Type B pancreatic cell (in vitro differentiated cells): ENCODE results near the gene ACAD9. TPM values are rescaled to one million over a fixed set of nuclear protein-coding genes. Genes with fewer than 3 reads are reported as not detected.
"Not testable (repeated sequence)": the region's sequence is repeated elsewhere in the genome, so short reads cannot be mapped to it uniquely, and the experiment has no call there.

Experiments
- DNase-seq: peaks from one replicate; pipeline ENCODE4 v3.0.0; 2021; ENCODE audit warnings: mixed read lengths; ENCODE audit not compliant: unreplicated experiment; ENCODE audit errors: extremely low spot score
- H3K27ac Mint-ChIP-seq: 2 replicates; pipeline ENCODE4 v1.8.0; 2021; ENCODE audit warnings: mild to moderate bottlenecking, mixed read lengths
- H3K27me3 Mint-ChIP-seq: 2 replicates; pipeline ENCODE4 v1.8.0; 2021; ENCODE audit warnings: mixed read lengths
- H3K36me3 Mint-ChIP-seq: 2 replicates; pipeline ENCODE4 v1.8.0; 2021; ENCODE audit warnings: mixed read lengths
- H3K4me1 Mint-ChIP-seq: one replicate; pipeline ENCODE4 v1.8.0; 2021; ENCODE audit warnings: mixed read lengths; ENCODE audit not compliant: unreplicated experiment
- H3K4me3 Mint-ChIP-seq: 2 replicates; pipeline ENCODE4 v1.8.0; 2021; ENCODE audit warnings: mild to moderate bottlenecking, mixed read lengths
- H3K9me3 Mint-ChIP-seq: 2 replicates; pipeline ENCODE4 v1.8.0; 2021; ENCODE audit warnings: mixed read lengths
- total RNA-seq: library from RNA; stranded (reverse); gene quantifications from 2 replicates; pipeline ENCODE4 v1.2.1, GENCODE V29; 2021; ENCODE audit warnings: low replicate concordance
- TF ChIP-seq, protein P1 (sequence below): fragments of 200-600 bp; sonication (generic); conservative IDR thresholded peaks from 2 replicates; pipeline ENCODE4 v1.5.0; 2021; ENCODE audit warnings: antibody characterized with exemption, mild to moderate bottlenecking

Gene ACAD9
- total RNA-seq, 1 donor from 2014 or later, result 56.1 TPM

DNA sequence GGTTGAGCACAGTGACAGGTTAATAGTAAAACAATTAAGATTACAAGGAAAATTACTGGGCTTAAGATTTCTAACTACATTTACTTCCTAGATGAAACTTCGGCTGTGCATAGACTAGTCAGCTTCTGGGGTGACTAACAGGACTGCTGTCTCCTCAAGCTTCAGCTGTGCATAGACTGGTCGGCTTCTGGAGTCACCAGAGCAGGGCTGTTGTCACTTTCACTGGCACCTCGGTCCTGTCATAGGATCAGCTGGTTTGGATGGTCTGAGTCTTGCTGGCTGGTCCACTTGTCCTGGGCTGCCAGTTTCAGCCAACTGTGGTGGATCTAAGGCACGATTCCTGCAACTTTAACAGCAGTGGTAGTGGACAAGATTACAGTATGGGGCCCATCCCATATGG lies 23.9 kb upstream of the ACAD9 start:
- DNase-seq, result no peak
- no peaks in the 10 kb centered on the region for H3K4me1 Mint-ChIP-seq
- peaks cover 32% of the 10 kb centered on the region for H3K9me3 Mint-ChIP-seq
- no peak overlapping the region for H3K4me3 Mint-ChIP-seq
- H3K27me3 Mint-ChIP-seq, result no peaks in the 10 kb centered on the region
- H3K36me3 Mint-ChIP-seq, result peaks cover 16% of the 10 kb centered on the region
- TF ChIP-seq, protein P1, sequence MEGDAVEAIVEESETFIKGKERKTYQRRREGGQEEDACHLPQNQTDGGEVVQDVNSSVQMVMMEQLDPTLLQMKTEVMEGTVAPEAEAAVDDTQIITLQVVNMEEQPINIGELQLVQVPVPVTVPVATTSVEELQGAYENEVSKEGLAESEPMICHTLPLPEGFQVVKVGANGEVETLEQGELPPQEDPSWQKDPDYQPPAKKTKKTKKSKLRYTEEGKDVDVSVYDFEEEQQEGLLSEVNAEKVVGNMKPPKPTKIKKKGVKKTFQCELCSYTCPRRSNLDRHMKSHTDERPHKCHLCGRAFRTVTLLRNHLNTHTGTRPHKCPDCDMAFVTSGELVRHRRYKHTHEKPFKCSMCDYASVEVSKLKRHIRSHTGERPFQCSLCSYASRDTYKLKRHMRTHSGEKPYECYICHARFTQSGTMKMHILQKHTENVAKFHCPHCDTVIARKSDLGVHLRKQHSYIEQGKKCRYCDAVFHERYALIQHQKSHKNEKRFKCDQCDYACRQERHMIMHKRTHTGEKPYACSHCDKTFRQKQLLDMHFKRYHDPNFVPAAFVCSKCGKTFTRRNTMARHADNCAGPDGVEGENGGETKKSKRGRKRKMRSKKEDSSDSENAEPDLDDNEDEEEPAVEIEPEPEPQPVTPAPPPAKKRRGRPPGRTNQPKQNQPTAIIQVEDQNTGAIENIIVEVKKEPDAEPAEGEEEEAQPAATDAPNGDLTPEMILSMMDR, result no peak
- H3K27ac Mint-ChIP-seq, result no peak overlapping the region

DNA sequence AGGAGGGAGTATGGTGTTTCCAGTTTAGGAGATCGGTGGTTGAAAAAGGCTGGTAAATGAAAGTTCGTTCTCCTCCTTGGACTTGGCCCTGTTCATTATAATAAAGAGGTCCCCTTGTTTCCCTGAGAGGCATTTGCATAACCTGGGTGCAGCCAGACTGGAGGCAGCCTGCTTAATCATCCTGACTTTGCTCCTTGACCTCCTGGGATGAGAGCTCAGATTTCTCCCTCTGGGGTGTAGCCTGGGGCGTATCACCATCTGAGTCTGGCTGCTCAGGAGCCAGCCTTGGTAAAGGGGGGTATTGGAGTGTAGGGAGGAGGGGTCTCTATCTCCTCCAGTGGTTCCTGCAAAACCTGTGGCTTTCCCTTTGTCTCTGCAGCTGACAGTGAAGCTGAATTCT lies 21.3 kb upstream of the ACAD9 start:
- Mint-ChIP-seq H3K4me3 (no peak overlapping the region), H3K4me1 (no peaks in the 10 kb centered on the region), H3K27ac (no peak overlapping the region), H3K9me3 (peaks cover 34% of the 10 kb centered on the region), H3K27me3 (no peaks in the 10 kb centered on the region), H3K36me3 (peaks cover 29% of the 10 kb centered on the region)
- TF ChIP-seq, protein P1, result no peak
- DNase-seq, result no peak

DNA sequence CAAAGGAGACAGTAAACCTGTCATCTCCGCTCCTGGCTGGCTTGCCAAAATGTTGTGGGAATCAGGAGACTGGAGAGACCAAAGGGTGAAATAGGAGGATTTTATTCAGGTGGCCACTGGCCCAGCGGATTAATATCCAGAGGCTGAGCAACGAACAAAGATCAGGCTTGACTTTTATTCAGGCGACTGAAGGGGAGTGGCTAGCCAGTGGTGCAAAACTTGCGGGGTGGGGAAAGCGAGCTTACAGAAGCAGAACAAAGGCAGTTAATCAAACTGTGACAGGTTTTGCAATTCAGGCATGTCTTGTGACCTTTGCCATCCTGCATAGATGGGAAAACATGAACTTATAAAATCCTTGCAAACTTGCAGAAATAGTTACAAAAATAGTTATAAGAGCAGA lies 19.8 kb upstream of the ACAD9 start:
- Mint-ChIP-seq H3K27me3 (no peaks in the 10 kb centered on the region), H3K36me3 (peaks cover 25% of the 10 kb centered on the region), H3K9me3 (peaks cover 28% of the 10 kb centered on the region), H3K4me3 (no peak overlapping the region), H3K4me1 (peaks cover 4% of the 10 kb centered on the region), H3K27ac (no peak overlapping the region)
- TF ChIP-seq, protein P1, result no peak
- DNase-seq, result no peak

DNA sequence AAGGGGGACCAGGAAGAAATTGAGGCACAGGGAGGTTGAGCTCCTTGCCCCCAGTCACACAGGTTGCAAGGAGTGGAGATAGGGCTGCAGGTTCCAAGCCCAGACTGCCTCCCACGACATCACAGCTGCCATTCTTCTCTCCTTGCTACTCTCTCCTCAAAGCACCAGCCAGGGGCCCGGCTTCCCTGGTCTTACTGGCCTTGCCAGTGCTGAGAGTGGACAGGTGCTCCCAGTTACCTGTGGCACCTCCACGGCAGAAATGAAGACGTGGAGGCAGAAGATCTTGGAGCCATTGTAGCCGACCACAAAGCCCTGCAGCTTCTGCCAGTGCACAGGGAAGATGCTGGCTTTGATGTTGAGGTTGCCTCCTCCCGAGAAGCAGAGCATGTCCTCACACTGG lies 17.9 kb upstream of the ACAD9 start:
- DNase-seq, result no peak
- peaks cover 15% of the 10 kb centered on the region for H3K4me1 Mint-ChIP-seq
- peaks cover 24% of the 10 kb centered on the region for H3K36me3 Mint-ChIP-seq
- TF ChIP-seq, protein P1, result no peak
- no peaks in the 10 kb centered on the region for H3K27me3 Mint-ChIP-seq
- no peak overlapping the region for H3K4me3 Mint-ChIP-seq
- no peak overlapping the region for H3K27ac Mint-ChIP-seq
- H3K9me3 Mint-ChIP-seq, result peaks cover 21% of the 10 kb centered on the region

DNA sequence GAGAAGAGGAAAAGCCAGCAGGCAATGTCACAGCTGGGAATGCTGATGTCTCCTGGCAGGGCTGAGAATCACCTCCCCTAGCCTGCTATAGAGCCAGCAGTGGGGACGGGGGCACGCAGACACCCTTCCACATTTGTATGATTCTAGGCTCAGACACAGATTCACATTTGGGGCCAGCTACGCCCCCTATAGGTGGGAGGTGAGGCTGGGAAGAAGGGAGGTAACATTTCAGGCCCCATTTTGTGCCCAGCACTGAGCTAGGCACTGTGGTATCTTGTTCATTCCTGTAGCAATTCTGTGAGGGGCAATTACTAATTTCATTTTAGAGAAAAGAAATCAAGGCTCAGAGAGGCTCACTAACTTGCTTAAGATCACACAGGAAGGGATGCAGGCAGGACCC lies 15.9 kb upstream of the ACAD9 start:
- DNase-seq, result no peak
- TF ChIP-seq, protein P1, result peak; percentile 61
- Mint-ChIP-seq H3K9me3 (peaks cover 14% of the 10 kb centered on the region), H3K27me3 (no peaks in the 10 kb centered on the region), H3K4me1 (peaks cover 15% of the 10 kb centered on the region), H3K36me3 (peaks cover 24% of the 10 kb centered on the region), H3K4me3 (no peak overlapping the region), H3K27ac (no peak overlapping the region)

DNA sequence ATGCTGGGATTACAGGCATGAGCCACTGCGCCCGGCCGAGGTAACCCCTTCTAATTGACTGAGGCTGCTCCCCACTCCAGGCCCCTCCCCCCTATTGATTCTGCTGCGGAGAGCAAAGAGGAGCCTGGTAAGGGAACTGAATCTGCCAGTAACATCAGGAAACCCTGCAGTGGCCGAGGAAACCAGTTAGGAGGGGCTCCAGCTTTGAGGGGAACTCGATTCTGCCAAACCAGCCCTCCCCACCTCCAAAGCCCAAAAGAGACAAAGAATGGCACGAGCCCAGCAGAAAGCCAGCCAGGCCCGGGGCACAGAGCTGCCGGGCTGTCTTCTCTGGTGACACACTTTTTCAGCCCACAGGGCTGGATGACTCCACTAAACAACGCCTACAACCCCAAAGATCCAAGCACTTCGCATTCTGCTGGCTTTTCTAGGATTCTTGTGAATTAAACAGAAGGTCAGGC lies 15.0 kb upstream of the ACAD9 start:
- H3K27me3 Mint-ChIP-seq, result no peaks in the 10 kb centered on the region
- no peak overlapping the region for H3K27ac Mint-ChIP-seq
- peaks cover 24% of the 10 kb centered on the region for H3K36me3 Mint-ChIP-seq
- H3K4me3 Mint-ChIP-seq, result peak overlapping the region; percentile 9
- TF ChIP-seq, protein P1, result no peak
- H3K9me3 Mint-ChIP-seq, result peaks cover 9% of the 10 kb centered on the region
- DNase-seq, result no peak
- H3K4me1 Mint-ChIP-seq, result peaks cover 15% of the 10 kb centered on the region

DNA sequence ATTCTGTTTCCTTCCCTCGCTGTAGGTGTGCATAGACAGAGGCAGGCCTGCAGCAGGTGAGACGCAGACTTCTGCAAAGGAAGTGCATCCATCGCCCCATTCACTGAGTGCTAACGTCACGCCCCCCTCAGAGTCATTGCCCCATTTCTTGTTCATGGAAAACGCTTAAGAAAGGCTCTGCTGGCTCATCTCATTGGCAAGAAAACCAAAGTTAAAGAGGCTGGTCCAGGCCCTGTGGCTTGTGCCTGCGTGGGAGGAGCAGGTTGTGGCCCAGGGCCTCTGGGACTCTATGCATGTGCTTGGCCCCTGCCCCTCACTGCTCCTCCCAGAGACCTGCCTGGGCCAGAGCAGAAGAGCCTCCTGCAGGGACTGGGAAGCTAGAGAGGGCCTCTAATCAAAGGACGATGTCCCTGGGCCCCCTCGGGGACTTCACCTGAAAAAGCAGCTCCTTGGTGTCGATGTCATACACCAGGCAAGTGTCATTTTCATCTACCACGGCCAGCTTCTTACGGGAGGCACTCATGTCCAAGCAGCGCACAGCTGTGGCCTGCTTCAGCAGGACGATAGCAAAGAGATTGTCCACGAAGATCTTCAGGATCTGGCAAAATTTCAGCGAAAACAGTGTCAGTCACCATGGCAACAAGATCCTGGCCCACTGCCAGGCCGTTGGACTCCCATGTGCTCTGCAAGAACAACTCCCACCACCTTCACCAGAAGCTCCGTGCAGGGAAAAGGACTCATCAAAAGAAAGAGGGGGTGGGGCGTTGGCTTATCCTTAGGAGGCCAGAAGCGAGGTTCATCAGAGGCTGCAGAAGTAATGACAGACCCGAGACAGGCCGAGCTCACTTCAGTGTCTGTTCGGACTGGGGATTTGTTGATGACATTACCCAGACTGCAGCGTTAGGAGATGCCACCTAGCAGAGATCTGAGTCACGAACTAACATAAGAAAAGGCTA lies 14.3 kb upstream of the ACAD9 start:
- not testable (repeated sequence) for DNase-seq, H3K27me3 Mint-ChIP-seq, H3K9me3 Mint-ChIP-seq
- Mint-ChIP-seq H3K4me3 (peak overlapping the region; percentile 61), H3K36me3 (peaks cover 17% of the 10 kb centered on the region), H3K27ac (peak overlapping the region; percentile 53), H3K4me1 (peaks cover 15% of the 10 kb centered on the region)
